Gastroesophageal sphincter (tissue), 4 donors: ENCODE measurements around the gene TAAR8. TPM values are rescaled to one million over a fixed set of nuclear protein-coding genes. Genes with fewer than 3 reads are reported as not detected.

Experiments
- ATAC-seq: fragments of 150-250 bp; one replicate; pipeline ENCODE4 v1.9.1; 2016; ENCODE audit warnings: mild to moderate bottlenecking, moderate library complexity
- H3K27ac ChIP-seq, 4 donors: fragments of 200-600 bp; sonication (generic) in 3 of 4; 1 replicate in 3 of 4; 2 replicates in 1 of 4; pipeline ENCODE4 v1.5.1; 2016 to 2019
- H3K27me3 ChIP-seq: fragments of 200-600 bp; sonication (generic); one replicate; pipeline ENCODE4 v1.5.1; 2019
- H3K36me3 ChIP-seq, 2 donors: fragments of 200-600 bp; sonication (generic); one replicate each; pipeline ENCODE4 v1.5.1; 2019; ENCODE audit warnings: control low read depth in 1 of 2
- H3K4me1 ChIP-seq, 3 donors: fragments of 200-600 bp; sonication (generic); 1 replicate in 2 of 3; 2 replicates in 1 of 3; pipeline ENCODE4 v1.5.1; 2016 to 2019; ENCODE audit warnings: control low read depth in 2 of 3
- H3K4me3 ChIP-seq, 2 donors: fragments of 200-600 bp; sonication (generic); one replicate each; pipeline ENCODE4 v1.5.1; 2019; ENCODE audit warnings: mild to moderate bottlenecking in 1 of 2, moderate library complexity in 1 of 2
- H3K9me3 ChIP-seq, 3 donors: fragments of 200-600 bp; sonication (generic); one replicate each; pipeline ENCODE4 v1.5.1; 2017 to 2019; ENCODE audit warnings: control low read depth in 2 of 3
- EP300 ChIP-seq: sonication (generic); formaldehyde crosslinking; IDR thresholded peaks from one replicate; pipeline ENCODE4 v1.6.1; 2017; ENCODE audit warnings: antibody characterized with exemption, mild to moderate bottlenecking
- POLR2A ChIP-seq, 2 donors: fragments of 450-650 bp; IDR thresholded peaks; one replicate each; pipeline ENCODE4 v1.6.1; 2017; ENCODE audit warnings: antibody characterized with exemption in 2 of 2, mild to moderate bottlenecking in 2 of 2, moderate library complexity in 1 of 2
- POLR2AphosphoS5 ChIP-seq: sonication (generic); formaldehyde crosslinking; IDR thresholded peaks from one replicate; pipeline ENCODE4 v1.6.1; 2017; ENCODE audit warnings: antibody characterized with exemption
- WGBS, 2 donors: methylation state at CpG; one replicate each; pipeline ENCODE4 v1.1.5; 2018; ENCODE audit warnings: low coverage in 1 of 2; 5-methylcytosine and 5-hydroxymethylcytosine counted together
- total RNA-seq, 4 donors: library from RNA; depleted of rRNA; stranded (reverse); fragments of >200 nt; gene quantifications; one replicate each; pipeline ENCODE4 v1.1.0, GENCODE V29; 2016
- TF ChIP-seq, protein P1 (sequence below), 4 experiments: fragments of 200-600 bp in 2 of 4; fragments of 450-650 bp in 2 of 4; sonication (generic) in 1 of 4; IDR thresholded peaks; one replicate each; pipeline ENCODE4 v1.5.1; 2017 to 2019; ENCODE audit warnings: antibody characterized with exemption in 4 of 4, mild to moderate bottlenecking in 2 of 4, moderate library complexity in 2 of 4

The TAAR8 gene, protein sequence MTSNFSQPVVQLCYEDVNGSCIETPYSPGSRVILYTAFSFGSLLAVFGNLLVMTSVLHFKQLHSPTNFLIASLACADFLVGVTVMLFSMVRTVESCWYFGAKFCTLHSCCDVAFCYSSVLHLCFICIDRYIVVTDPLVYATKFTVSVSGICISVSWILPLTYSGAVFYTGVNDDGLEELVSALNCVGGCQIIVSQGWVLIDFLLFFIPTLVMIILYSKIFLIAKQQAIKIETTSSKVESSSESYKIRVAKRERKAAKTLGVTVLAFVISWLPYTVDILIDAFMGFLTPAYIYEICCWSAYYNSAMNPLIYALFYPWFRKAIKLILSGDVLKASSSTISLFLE
- not detected for total RNA-seq

DNA sequence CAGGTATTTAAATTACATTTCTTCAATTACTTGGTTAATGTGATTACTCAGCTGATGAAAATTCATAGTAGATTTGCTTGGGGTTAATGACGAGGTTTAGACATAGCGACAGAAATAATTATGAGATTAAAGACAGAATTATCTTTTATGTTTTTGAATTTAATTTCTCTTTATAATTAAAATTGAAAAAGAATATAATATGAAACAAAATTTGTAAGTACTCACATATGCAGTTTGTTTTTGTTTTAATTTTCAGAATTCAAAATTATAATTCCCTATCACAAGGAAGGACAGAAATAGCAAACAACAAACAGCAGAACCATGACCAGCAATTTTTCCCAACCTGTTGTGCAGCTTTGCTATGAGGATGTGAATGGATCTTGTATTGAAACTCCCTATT is at the start of gene TAAR8:
Gene TAAR8 (plus strand): TSS at position 301 of the 400 bp plus-strand sequence. CDS start 21 bp downstream, at position 322.
- Histone ChIP-seq H3K27me3 (peaks cover 7% of the 10 kb centered on the region), H3K4me1 (no peaks in the 10 kb centered on the region), H3K9me3 (no peaks in the 10 kb centered on the region), H3K4me3 (no peak within 1 kb of the TSS), H3K27ac (no peak within 1 kb of the TSS), H3K36me3 (no peaks in the 10 kb centered on the region)
- WGBS, 2 donors = 89 to 94% methylated on average over 2 of the region's 2 CpGs
- TF ChIP-seq EP300 (no peak), POLR2AphosphoS5 (no peak), POLR2A (IDR thresholded peaks at IDR 0.05) (no peak)
- TF ChIP-seq, protein P1, sequence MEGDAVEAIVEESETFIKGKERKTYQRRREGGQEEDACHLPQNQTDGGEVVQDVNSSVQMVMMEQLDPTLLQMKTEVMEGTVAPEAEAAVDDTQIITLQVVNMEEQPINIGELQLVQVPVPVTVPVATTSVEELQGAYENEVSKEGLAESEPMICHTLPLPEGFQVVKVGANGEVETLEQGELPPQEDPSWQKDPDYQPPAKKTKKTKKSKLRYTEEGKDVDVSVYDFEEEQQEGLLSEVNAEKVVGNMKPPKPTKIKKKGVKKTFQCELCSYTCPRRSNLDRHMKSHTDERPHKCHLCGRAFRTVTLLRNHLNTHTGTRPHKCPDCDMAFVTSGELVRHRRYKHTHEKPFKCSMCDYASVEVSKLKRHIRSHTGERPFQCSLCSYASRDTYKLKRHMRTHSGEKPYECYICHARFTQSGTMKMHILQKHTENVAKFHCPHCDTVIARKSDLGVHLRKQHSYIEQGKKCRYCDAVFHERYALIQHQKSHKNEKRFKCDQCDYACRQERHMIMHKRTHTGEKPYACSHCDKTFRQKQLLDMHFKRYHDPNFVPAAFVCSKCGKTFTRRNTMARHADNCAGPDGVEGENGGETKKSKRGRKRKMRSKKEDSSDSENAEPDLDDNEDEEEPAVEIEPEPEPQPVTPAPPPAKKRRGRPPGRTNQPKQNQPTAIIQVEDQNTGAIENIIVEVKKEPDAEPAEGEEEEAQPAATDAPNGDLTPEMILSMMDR (IDR thresholded peaks at IDR 0.05) = no peak
- no peak for ATAC-seq

DNA sequence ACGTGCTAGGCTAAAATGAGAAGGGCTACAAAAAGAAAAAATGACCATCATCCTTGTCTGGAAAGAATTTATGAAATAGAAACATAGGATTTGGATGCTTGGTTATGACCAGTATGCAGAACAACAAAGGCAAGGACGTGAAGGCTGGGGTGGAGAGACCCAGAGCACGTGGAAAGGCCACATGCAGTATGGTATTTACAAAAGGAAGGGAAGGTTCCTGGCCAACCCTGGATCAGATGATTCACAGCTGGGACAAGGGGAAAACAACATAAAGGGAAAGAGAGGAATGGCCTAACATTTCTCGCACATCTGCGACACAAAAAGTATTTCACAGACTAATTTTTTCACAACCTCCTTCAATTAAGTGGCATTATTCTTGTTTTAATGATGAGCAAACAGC is 47.7 kb upstream of the TAAR8 start:
- no peak for ATAC-seq
- 44 to 56% methylated on average over 3 to 5 of the region's 5 CpGs for WGBS, 2 donors

DNA sequence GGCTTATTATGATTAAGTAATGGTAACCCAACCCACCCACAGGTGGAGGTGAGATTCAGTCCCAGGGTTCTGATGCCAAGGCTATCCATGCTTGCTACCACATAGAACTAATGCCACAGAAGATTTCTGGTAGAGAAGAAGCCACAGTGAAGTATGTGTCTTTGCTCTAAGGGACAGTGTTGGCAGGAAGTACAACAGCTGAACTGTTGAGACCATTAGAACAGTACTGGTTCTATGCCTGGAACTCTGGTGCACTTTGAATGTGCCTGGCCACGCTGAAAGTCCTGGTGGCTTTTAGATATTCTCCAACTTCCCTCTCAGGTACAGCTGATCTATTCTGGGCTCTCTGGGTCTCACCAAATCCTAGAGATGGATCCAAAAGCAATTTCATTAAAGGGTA is 47.3 kb upstream of the TAAR8 start:
- WGBS, 2 donors = 100% methylated on average over 1 of the region's 1 CpG; no CpG with 5 or more reads in 1 of the 2 donors
- no peak overlapping the region for H3K27ac ChIP-seq
- no peaks in the 10 kb centered on the region for H3K27me3 ChIP-seq
- H3K36me3 ChIP-seq = peaks cover 0 to 31% of the 10 kb centered on the region in 2 donors
- H3K4me3 ChIP-seq = no peak overlapping the region
- peaks cover 10 to 52% (median 16%) of the 10 kb centered on the region in 3 donors for H3K4me1 ChIP-seq
- no peak for ATAC-seq
- TF ChIP-seq POLR2AphosphoS5 (no peak), EP300 (no peak), POLR2A (IDR thresholded peaks at IDR 0.05) (no peak)
- TF ChIP-seq, protein P1 (IDR thresholded peaks at IDR 0.05) = no peak
- H3K9me3 ChIP-seq = no peaks in the 10 kb centered on the region

More for the DNA sequence above, 47.7 kb upstream of the TAAR8 start:
- Histone ChIP-seq H3K9me3 (no peaks in the 10 kb centered on the region), H3K36me3 (peaks cover 0 to 35% of the 10 kb centered on the region in 2 donors), H3K27ac (no peak overlapping the region), H3K4me3 (no peak overlapping the region), H3K27me3 (no peaks in the 10 kb centered on the region), H3K4me1 (peaks cover 10 to 48% (median 16%) of the 10 kb centered on the region in 3 donors)
- no peak for TF ChIP-seq POLR2AphosphoS5
- no peak for TF ChIP-seq POLR2A (IDR thresholded peaks at IDR 0.05)
- TF ChIP-seq, protein P1 (IDR thresholded peaks at IDR 0.05) = no peak
- no peak for TF ChIP-seq EP300

DNA sequence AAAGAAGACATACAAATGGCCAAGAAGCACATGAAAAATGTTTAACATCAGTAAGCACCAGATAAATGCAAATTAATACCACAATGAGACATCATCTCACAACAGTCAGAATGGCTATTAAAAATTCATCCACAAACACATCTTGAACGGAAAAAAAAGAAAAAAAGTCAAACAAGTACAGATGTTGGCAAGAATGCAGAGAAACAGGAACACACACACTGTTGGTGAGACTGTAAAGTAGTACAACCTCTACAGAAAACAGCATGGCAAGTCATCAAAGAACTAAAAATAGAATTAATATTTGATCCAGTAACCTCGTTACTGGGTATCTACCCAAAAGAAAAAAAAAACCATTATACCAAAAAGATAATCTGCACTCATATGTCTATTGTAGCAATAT is 46.0 kb upstream of the TAAR8 start:
- H3K27me3 ChIP-seq = no peaks in the 10 kb centered on the region
- peaks cover 0 to 20% of the 10 kb centered on the region in 2 donors for H3K36me3 ChIP-seq
- no peaks in the 10 kb centered on the region for H3K9me3 ChIP-seq
- TF ChIP-seq, protein P1 (IDR thresholded peaks at IDR 0.05) = no peak
- TF ChIP-seq POLR2A (IDR thresholded peaks at IDR 0.05) = no peak
- no peak for TF ChIP-seq EP300
- TF ChIP-seq POLR2AphosphoS5 = no peak
- H3K4me3 ChIP-seq = no peak overlapping the region
- no peak for ATAC-seq
- H3K27ac ChIP-seq = no peak overlapping the region
- peaks cover 10 to 65% (median 21%) of the 10 kb centered on the region in 3 donors for H3K4me1 ChIP-seq
- WGBS, 2 donors = 28 to 42% methylated on average over 2 of the region's 2 CpGs
